SJCRH30 (cell line): Measurements from ENCODE around the gene DPH3. TPM values are rescaled to one million over a fixed set of nuclear protein-coding genes. Genes with fewer than 3 reads are reported as not detected.
"Not testable (repeated sequence)": the region's sequence is repeated elsewhere in the genome, so short reads cannot be mapped to it uniquely, and the experiment has no call there.

Experiments used
- DNase-seq, 2 experiments: peaks; one replicate each; pipeline ENCODE4 v3.0.0-alpha.2; 2015 to 2020
- H3K27ac ChIP-seq: fragments of 250-450 bp; sonication (Bioruptor Pico); 2 replicates; pipeline ENCODE4 v1.5.1; 2020; ENCODE audit warnings: mild to moderate bottlenecking, moderate library complexity
- H3K27me3 ChIP-seq: fragments of 250-450 bp; sonication (Bioruptor Pico); 2 replicates; pipeline ENCODE4 v1.5.1; 2020; ENCODE audit warnings: mild to moderate bottlenecking, moderate library complexity
- H3K36me3 ChIP-seq: fragments of 250-450 bp; sonication (Bioruptor Pico); 2 replicates; pipeline ENCODE4 v1.5.1; 2020; ENCODE audit warnings: mild to moderate bottlenecking, moderate library complexity
- H3K4me1 ChIP-seq: fragments of 250-450 bp; sonication (Bioruptor Pico); 2 replicates; pipeline ENCODE4 v1.5.1; 2020; ENCODE audit warnings: mild to moderate bottlenecking, moderate library complexity
- H3K4me3 ChIP-seq: fragments of 250-450 bp; sonication (Bioruptor Pico); 2 replicates; pipeline ENCODE4 v1.5.1; 2020; ENCODE audit warnings: mild to moderate bottlenecking, moderate library complexity
- H3K9me3 ChIP-seq: fragments of 250-450 bp; sonication (Bioruptor Pico); replicated peaks from 2 replicates; pipeline ENCODE4 v1.5.1; 2020; ENCODE audit warnings: mild to moderate bottlenecking, moderate library complexity
- total RNA-seq: library from RNA; depleted of rRNA; stranded (reverse); fragments of >200 nt; shearing (Covaris generic); gene quantifications from 2 replicates; pipeline ENCODE4 v1.2.3, GENCODE V29; 2014; rRNA removed

DPH3 gene
- total RNA-seq = 22.4 and 24.1 TPM in 2 replicates

- Histone ChIP-seq H3K27ac (peak within 1 kb of the TSS; percentile 55), H3K36me3 (0 out of 2 replicates have a peak, but pooled peaks cover 2% of the 10 kb centered on the region), H3K9me3 (no peaks in the 10 kb centered on the region), H3K4me1 (no peaks in the 10 kb centered on the region), H3K27me3 (no peaks in the 10 kb centered on the region), H3K4me3 (peak within 1 kb of the TSS; percentile 79)
- DNase-seq = peak; percentile 98 to 99
Observed at GRCh38 chr3:16264708-16265454, at the start of gene DPH3, which contains the start of gene OXNAD1. Gene DPH3 (minus strand): TSS chr3:16264943. CDS start chr3:16264876, 67 bp downstream. Gene OXNAD1 (plus strand): TSS chr3:16265212. CDS start chr3:16270953, 5,741 bp downstream.

- H3K9me3 ChIP-seq = no peaks in the 10 kb centered on the region
- no peak overlapping the region for H3K4me3 ChIP-seq
- H3K36me3 ChIP-seq = peaks cover 14% of the 10 kb centered on the region; the same call in 1 of the 2 replicates
- H3K27ac ChIP-seq = no peak overlapping the region
- peaks cover 4% of the 10 kb centered on the region; the same call in 1 of the 2 replicates for H3K4me1 ChIP-seq
- no peak for DNase-seq
- H3K27me3 ChIP-seq = no peaks in the 10 kb centered on the region
Observed at GRCh38 chr3:16313886-16314645, 49.3 kb upstream of the DPH3 start.

DNA sequence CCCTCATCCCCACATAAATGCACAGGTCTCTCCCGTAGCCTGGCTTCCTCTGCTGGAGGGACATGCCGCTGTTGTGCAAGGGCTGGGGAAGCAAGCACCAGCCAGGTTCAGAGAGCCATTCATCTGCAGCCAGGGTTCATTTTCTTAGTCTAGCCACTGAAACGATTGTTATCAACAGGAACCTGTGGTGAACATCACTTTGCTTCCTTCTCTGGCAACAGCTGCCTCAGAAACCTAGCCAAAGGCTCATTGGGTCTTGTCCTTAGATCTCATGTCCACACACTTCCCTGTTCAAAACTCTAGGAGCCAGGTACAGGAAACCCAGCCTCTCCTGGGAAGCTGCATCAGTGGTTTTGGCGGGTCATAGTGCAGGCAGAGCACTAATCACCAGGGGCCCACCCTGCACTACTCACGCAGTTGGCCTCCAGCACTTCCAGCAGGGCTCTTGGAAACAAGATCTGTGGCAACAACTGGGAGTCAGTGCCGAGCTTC, 47.3 kb upstream of the DPH3 start:
- peaks cover 6% of the 10 kb centered on the region; the same call in 1 of the 2 replicates for H3K4me1 ChIP-seq
- H3K9me3 ChIP-seq = no peaks in the 10 kb centered on the region
- no peak overlapping the region for H3K4me3 ChIP-seq
- H3K27me3 ChIP-seq = no peaks in the 10 kb centered on the region
- no peak overlapping the region for H3K27ac ChIP-seq
- peak in 1 of 2 experiments; percentile 26 for DNase-seq
- peaks cover 14% of the 10 kb centered on the region; the same call in 1 of the 2 replicates for H3K36me3 ChIP-seq

DNA sequence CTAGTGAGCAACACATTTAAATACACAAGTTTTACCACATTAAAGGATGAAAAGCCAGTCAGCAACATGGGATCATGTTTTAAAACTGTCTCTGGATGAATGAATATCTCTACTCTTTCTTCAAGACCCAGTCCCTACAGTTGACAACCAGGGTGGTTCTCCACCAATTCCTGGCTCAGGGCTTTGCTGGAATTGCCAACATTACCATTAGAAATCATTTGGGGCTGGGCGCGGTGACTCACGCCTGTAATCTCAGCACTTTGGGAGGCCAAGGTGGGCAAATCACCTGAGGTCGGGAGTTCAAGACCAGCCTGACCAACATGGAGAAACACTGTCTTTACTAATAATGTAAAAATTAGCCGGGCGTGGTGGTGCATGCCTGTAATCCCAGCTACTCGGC, 45.7 kb upstream of the DPH3 start:
- not testable (repeated sequence) for H3K27ac ChIP-seq

GRCh38 chr3:16309558-16309957, 44.8 kb upstream of the DPH3 start:
- 0 out of 2 replicates have a peak, but pooled peaks cover 3% of the 10 kb centered on the region for H3K4me1 ChIP-seq
- no peak overlapping the region for H3K4me3 ChIP-seq
- no peaks in the 10 kb centered on the region for H3K27me3 ChIP-seq
- H3K36me3 ChIP-seq = peaks cover 4% of the 10 kb centered on the region; the same call in 1 of the 2 replicates
- no peak overlapping the region for H3K27ac ChIP-seq
- DNase-seq = peak in 1 of 2 experiments; percentile 28
- H3K9me3 ChIP-seq = no peaks in the 10 kb centered on the region

More for the DNA sequence above, 45.7 kb upstream of the DPH3 start:
- not testable (repeated sequence) for H3K36me3 ChIP-seq, DNase-seq, H3K9me3 ChIP-seq, H3K4me1 ChIP-seq, H3K4me3 ChIP-seq, H3K27me3 ChIP-seq

DNA sequence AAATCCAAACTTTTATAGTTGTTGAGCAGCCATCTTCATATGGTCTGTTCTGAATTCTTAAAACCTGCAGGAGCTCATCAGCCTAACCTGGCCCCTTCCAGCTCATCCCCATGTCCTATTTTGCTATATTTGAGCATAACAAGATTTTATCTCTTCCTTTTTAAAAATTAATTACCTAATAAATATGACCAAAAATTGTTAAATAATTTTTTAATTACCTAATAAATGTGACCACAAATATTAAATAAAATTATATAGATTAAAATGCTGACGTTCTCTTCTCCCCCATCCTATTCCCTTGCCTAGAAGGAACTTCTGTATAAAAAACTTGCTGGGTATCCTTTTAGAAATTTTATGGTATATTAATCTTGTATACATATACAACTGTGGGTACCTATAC, 44.0 kb upstream of the DPH3 start:
- Histone ChIP-seq H3K9me3 (no peaks in the 10 kb centered on the region), H3K4me3 (no peak overlapping the region), H3K4me1 (0 out of 2 replicates have a peak, but pooled peaks cover 3% of the 10 kb centered on the region), H3K27ac (no peak overlapping the region), H3K27me3 (no peaks in the 10 kb centered on the region), H3K36me3 (peaks cover 4% of the 10 kb centered on the region; the same call in 1 of the 2 replicates)
- no peak for DNase-seq

DNA sequence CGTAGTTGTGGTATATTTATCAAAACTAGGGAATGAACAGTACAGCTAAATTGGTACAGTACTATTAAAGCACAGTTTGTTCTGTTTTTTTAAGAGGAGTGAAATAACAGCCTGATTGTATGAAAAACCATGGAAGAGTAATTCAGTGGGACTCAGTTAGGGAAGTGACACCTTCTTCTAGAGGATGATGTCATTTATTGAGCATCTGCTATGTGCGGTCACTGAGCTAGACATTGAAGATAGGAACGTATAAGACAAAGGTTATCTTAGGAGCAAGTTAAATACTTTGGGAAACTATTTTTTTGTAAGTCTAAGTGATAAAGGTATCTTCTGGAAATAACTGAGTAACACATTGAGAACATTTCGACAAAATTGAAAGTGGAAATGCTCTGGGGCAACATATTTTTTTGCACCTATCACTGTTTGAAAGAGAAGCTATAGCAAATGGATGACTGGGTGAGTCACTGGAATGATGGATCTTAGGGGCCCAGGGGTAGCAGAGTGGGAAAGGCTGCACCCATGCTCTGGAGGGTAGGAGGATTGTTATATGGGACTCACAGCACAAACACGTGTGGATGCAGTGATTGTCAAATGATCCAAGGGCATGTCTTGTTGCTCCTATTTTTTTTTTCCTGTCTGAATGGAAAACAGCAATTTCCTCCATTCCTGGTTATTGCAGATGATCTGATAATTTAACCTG, 43.2 kb upstream of the DPH3 start:
- DNase-seq = no peak
- 0 out of 2 replicates have a peak, but pooled peaks cover 3% of the 10 kb centered on the region for H3K4me1 ChIP-seq
- no peak overlapping the region for H3K4me3 ChIP-seq
- no peaks in the 10 kb centered on the region for H3K9me3 ChIP-seq
- no peak overlapping the region for H3K27ac ChIP-seq
- H3K27me3 ChIP-seq = no peaks in the 10 kb centered on the region
- H3K36me3 ChIP-seq = peaks cover 4% of the 10 kb centered on the region; the same call in 1 of the 2 replicates

- Histone ChIP-seq H3K4me3 (no peak overlapping the region), H3K4me1 (0 out of 2 replicates have a peak, but pooled peaks cover 3% of the 10 kb centered on the region), H3K27ac (no peak overlapping the region), H3K9me3 (no peaks in the 10 kb centered on the region), H3K27me3 (no peaks in the 10 kb centered on the region), H3K36me3 (peaks cover 6% of the 10 kb centered on the region; the same call in 1 of the 2 replicates)
- DNase-seq = no peak
Observed at GRCh38 chr3:16305111-16305541, 40.4 kb upstream of the DPH3 start.

DNA sequence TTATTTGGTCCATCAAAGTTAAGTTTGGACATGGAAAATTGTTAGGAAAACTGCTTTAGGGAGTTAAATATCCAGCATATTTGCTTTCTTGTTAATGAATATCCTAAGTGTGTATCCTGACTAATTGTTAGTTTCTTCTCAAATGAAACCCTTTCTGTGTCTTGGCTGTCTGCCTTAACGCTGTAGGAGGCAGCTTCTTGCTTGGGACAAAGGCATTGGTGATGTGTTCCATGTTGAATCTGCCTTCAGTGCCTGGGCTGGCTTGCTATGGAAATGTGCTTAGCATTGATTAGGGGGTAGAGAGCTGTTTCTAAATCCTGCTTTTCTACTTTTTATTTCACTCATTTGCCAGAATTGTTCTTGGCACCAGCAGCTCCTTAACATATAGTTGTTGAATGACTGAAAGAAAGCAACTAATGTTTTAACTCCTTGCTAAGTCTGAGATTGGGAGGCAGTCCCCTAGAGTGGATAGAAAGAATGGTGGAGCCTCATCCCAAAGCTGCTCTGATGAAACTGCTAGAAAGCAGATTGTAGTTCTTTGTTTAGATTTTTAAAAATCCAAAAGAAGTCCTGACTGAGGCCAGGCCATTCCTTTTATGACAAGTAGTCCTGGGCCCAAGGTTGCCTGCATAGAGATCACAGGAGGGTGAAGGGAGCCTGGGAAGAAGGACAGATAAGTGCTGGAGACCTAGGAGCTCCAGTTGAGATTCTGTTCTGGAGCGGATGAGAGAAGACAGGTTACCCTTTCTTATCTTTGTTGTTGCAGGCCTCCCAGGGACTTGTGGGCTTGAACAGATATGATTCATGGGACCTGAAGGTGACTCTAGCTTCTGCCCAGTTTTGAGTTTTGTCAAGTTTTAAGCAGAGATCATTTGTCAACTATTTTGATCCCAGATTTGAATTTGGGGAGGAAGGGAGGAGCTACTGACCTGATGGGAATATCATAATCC, 39.6 kb upstream of the DPH3 start:
- Histone ChIP-seq H3K4me1 (0 out of 2 replicates have a peak, but pooled peaks cover 3% of the 10 kb centered on the region), H3K4me3 (no peak overlapping the region), H3K27ac (no peak overlapping the region), H3K9me3 (no peaks in the 10 kb centered on the region), H3K27me3 (no peaks in the 10 kb centered on the region), H3K36me3 (peaks cover 5% of the 10 kb centered on the region; the same call in 1 of the 2 replicates)
- no peak for DNase-seq

GRCh38 chr3:16303037-16303575, 38.4 kb upstream of the DPH3 start:
- peaks cover 5% of the 10 kb centered on the region; the same call in 1 of the 2 replicates for H3K36me3 ChIP-seq
- H3K27ac ChIP-seq = no peak overlapping the region
- no peaks in the 10 kb centered on the region for H3K4me1 ChIP-seq
- no peak for DNase-seq
- H3K4me3 ChIP-seq = no peak overlapping the region
- H3K9me3 ChIP-seq = no peaks in the 10 kb centered on the region
- H3K27me3 ChIP-seq = no peaks in the 10 kb centered on the region

DNA sequence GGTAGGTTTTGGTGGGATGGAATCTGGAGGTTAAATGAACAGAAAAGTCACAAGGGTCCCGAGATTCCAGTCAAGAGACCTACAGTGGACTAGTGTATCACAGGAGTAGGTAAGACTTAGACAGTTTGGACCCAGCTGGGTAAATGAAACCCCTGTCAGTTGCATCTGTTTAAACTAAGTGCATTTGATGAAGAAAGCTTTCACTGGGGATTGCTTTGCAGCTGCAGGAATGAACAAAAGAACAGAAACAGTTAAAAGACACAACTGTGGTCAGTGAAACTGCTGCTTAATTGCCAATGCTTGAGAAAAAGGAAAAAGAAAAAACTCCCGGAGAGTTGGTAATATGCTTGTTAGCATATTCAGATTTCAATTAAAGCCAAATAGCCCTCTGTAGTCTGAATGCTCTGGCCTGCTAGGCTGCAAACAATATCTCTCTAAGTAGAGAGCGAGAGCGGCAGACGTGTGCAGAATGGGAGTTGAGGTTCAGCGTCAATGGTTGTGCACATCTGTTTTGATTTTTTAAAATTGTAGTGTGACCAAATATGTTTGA, 37.4 kb upstream of the DPH3 start:
- Histone ChIP-seq H3K9me3 (no peaks in the 10 kb centered on the region), H3K27me3 (no peaks in the 10 kb centered on the region), H3K36me3 (peaks cover 5% of the 10 kb centered on the region; the same call in 1 of the 2 replicates), H3K27ac (no peak overlapping the region), H3K4me3 (no peak overlapping the region), H3K4me1 (no peaks in the 10 kb centered on the region)
- DNase-seq = no peak

DNA sequence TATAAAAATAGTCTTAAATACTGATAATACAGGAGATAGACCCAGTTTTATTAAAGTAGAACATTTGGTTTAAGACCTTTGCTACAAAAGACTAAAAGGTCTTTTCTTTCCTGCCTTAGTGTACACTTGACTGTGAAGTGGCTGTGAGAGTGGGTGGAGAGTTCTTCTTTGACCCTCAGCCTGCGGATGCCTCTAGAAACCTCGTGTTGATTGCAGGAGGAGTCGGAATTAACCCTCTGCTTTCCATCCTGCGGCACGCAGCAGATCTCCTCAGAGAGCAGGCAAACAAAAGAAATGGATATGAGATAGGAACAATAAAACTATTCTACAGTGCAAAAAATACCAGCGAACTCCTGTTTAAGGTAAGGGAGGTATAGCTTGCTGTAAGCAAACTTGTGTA, 36.8 kb upstream of the DPH3 start:
- Histone ChIP-seq H3K9me3 (no peaks in the 10 kb centered on the region), H3K4me3 (no peak overlapping the region), H3K27me3 (no peaks in the 10 kb centered on the region), H3K4me1 (no peaks in the 10 kb centered on the region), H3K27ac (no peak overlapping the region), H3K36me3 (peaks cover 5% of the 10 kb centered on the region; the same call in 1 of the 2 replicates)
- no peak for DNase-seq

DNA sequence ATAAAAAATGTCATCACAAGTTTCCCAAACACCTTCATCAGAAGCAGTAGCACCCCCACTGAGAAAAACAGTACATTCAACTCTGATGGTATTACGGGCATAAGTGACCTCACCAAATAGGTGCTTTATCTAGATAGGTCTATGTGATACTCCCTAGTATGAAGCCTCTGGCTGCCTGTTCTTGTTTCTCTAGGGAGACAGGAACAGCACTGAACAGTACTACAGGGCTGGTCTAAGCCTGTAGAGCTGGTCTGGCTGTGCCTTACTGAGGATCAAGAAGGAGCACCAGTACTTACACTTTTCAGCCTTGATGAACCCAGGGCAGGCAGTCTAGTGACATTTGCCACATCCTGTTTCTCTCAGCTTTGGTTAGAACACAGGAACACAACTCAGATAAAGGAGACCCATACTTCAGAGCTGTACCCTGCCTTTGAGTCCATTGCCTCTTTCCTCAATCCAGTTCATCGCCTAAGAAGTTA, 36.2 kb upstream of the DPH3 start:
- no peaks in the 10 kb centered on the region for H3K9me3 ChIP-seq
- no peaks in the 10 kb centered on the region for H3K4me1 ChIP-seq
- no peak overlapping the region for H3K27ac ChIP-seq
- no peak overlapping the region for H3K4me3 ChIP-seq
- no peaks in the 10 kb centered on the region for H3K27me3 ChIP-seq
- peaks cover 5% of the 10 kb centered on the region; the same call in 1 of the 2 replicates for H3K36me3 ChIP-seq
- DNase-seq = no peak
